Umbilical cord (tissue), 2 donors: ENCODE results near the gene PTPRD. TPM values are rescaled to one million over a fixed set of nuclear protein-coding genes. Genes with fewer than 3 reads are reported as not detected.

Source experiments
- DNase-seq: peaks from one replicate; pipeline ENCODE4 v3.0.0-alpha.2; 2015; ENCODE audit warnings: low spot score
- total RNA-seq: library from RNA; depleted of rRNA; stranded (reverse); fragments of >200 nt; gene quantifications from one replicate; pipeline ENCODE4 v1.2.3, GENCODE V29; 2014; ENCODE audit warnings: low replicate concordance; ENCODE audit not compliant: insufficient read depth

PTPRD gene
- total RNA-seq, 1 donor from 2014 or later, result 29.1 TPM

- DNase-seq, result peak; percentile 96
These were observed 2263.4 kb downstream of the PTPRD start for GRCh38 chr9:8349376-8349775.

- peak; percentile 27 for DNase-seq
These were observed 2264.0 kb downstream of the PTPRD start for GRCh38 chr9:8348756-8349155.

- no peak for DNase-seq
These were observed 2266.5 kb downstream of the PTPRD start for GRCh38 chr9:8346296-8346695.

GRCh38 chr9:8338767-8339510 is 2273.9 kb downstream of the PTPRD start:
- no peak for DNase-seq

- DNase-seq, result peak; percentile 24
These were observed 2274.7 kb downstream of the PTPRD start for GRCh38 chr9:8337834-8338766.

- DNase-seq, result no peak
These were observed 2279.9 kb downstream of the PTPRD start for GRCh38 chr9:8332871-8333270.

GRCh38 chr9:8332331-8332650 is 2280.5 kb downstream of the PTPRD start:
- no peak for DNase-seq

GRCh38 chr9:8331507-8332330 is 2281.1 kb downstream of the PTPRD start:
- no peak for DNase-seq

GRCh38 chr9:8329561-8330283 is 2283.1 kb downstream of the PTPRD start:
- no peak for DNase-seq

- DNase-seq, result no peak
These were observed 2297.6 kb downstream of the PTPRD start for GRCh38 chr9:8315211-8315610.

GRCh38 chr9:8309258-8309657 is 2303.5 kb downstream of the PTPRD start:
- no peak for DNase-seq

GRCh38 chr9:8304720-8305119 is 2308.1 kb downstream of the PTPRD start:
- DNase-seq, result no peak

- no peak for DNase-seq
These were observed 2311.5 kb downstream of the PTPRD start for GRCh38 chr9:8301296-8301695.

- DNase-seq, result no peak
These were observed 2315.8 kb downstream of the PTPRD start for GRCh38 chr9:8297047-8297446.

- no peak for DNase-seq
These were observed 2320.1 kb downstream of the PTPRD start for GRCh38 chr9:8292657-8293056.

- no peak for DNase-seq
These were observed 2323.1 kb downstream of the PTPRD start for GRCh38 chr9:8289681-8290080.

GRCh38 chr9:8287970-8288369 is 2324.8 kb downstream of the PTPRD start:
- no peak for DNase-seq

- DNase-seq, result no peak
These were observed 2325.3 kb downstream of the PTPRD start for GRCh38 chr9:8287501-8287900.

GRCh38 chr9:8284884-8285283 is 2327.9 kb downstream of the PTPRD start:
- DNase-seq, result no peak

GRCh38 chr9:8282535-8282934 is 2330.3 kb downstream of the PTPRD start:
- DNase-seq, result no peak

- DNase-seq, result no peak
These were observed 2332.0 kb downstream of the PTPRD start for GRCh38 chr9:8280811-8281210.
